ENCODE data around the gene ZCCHC13. TPM values are rescaled to one million over a fixed set of nuclear protein-coding genes. Genes with fewer than 3 reads are reported as not detected.
"Not testable (repeated sequence)": the region's sequence is repeated elsewhere in the genome, so short reads cannot be mapped to it uniquely, and the experiment has no call there.

ZCCHC13 gene
- total and polyA plus RNA-seq, 2 of the 13 experiments (the other 11 are each of a cell fraction or from before 2014, with no cell fraction given): not detected

DNA sequence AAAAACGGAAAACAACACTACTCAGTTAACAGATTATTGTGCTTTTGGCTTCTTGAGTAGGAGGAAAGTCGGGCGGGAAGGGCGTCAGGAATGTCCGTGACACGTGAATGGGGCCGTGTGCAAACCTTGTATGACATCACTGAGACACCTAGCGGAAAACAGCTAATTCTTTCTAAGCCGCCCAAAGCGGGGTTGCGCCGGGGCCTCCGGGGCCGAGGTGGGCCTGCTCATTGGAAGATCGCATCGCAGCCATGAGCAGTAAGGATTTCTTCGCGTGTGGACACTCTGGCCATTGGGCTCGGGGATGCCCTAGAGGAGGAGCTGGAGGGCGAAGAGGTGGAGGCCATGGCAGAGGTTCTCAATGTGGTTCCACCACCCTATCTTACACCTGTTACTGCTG lies at the start of gene ZCCHC13 (continued):
- TF ChIP-seq ZFP90 (CRISPR knock-in tag; IDR thresholded peaks at IDR 0.05; ENCODE audit: borderline replicate concordance): no peak
- TF ChIP-seq ZNF496 (CRISPR knock-in tag; IDR thresholded peaks at IDR 0.05; ENCODE audit: insufficient replicate concordance): no peak
- TF ChIP-seq, protein P1, sequence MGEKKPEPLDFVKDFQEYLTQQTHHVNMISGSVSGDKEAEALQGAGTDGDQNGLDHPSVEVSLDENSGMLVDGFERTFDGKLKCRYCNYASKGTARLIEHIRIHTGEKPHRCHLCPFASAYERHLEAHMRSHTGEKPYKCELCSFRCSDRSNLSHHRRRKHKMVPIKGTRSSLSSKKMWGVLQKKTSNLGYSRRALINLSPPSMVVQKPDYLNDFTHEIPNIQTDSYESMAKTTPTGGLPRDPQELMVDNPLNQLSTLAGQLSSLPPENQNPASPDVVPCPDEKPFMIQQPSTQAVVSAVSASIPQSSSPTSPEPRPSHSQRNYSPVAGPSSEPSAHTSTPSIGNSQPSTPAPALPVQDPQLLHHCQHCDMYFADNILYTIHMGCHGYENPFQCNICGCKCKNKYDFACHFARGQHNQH (CRISPR knock-in tag; IDR thresholded peaks at IDR 0.05): no peak
- TF ChIP-seq ZMAT3 (CRISPR knock-in tag; conservative IDR thresholded peaks at IDR 0.05): no peak

DNA sequence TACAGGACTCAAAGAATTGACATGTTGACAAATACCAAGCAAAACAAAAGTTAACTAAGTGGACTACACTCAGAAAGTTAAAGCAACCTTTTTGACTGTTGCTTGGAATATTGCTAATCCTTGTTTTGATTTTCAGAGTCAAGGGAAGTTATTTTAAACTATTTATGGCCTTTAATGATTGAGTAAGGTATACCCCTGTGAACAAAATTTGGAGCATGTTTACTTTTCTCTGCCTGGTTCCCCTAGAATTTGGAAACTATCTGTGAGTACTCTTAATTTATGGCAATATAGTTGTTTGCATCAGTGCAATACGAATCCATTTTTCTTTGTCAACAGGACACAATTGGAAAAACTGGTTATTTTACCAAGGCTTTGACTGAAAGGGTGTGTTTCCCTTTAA lies 45.9 kb upstream of the ZCCHC13 start:
- H4K20me1 ChIP-seq (ENCODE audit: insufficient read depth, low read length); FAIRE-seq; BruUV-seq (replicated peaks); H3K9me3 ChIP-seq (ENCODE audit: low read length); CTCF ChIA-PET (ENCODE audit: low intra/inter-chr PET ratio, low total read pairs); in situ Hi-C loops (cut with HindIII; ENCODE audit: extremely low pct_ligation_motif_present, low pct_unique_long_range_greater_than_20kb); DNase-seq (ENCODE audit: low spot score); H3K4me3 ChIP-seq (replicated peaks in 1 of 3; ENCODE audit: insufficient read depth in 1 of 3, low read depth in 2 of 3, low read length in 3 of 3); H3K27me3 ChIP-seq (ENCODE audit: control insufficient read depth in 1 of 2, insufficient read depth in 2 of 2, low read length in 2 of 2); H3K4me2 ChIP-seq (ENCODE audit: low read depth, low read length); H3K27ac ChIP-seq (ENCODE audit: extremely low read length, insufficient read depth, low read length); H3K9ac ChIP-seq (ENCODE audit: insufficient read depth, low read depth, low read length); POLR2A ChIA-PET; intact Hi-C loops (cut with micrococcal nuclease; ENCODE audit: unreplicated experiment); H3K4me1 ChIP-seq (ENCODE audit: insufficient read depth, low read length); H2AFZ ChIP-seq (ENCODE audit: low read length); ATAC-seq; H3K79me2 ChIP-seq (ENCODE audit: insufficient read depth, low read length): not testable (repeated sequence)
- H3K36me3 ChIP-seq (replicated peaks in 1 of 2; ENCODE audit: control insufficient read depth in 1 of 2, insufficient read depth in 2 of 2, low read length in 2 of 2): peaks cover 4 to 25% of the 10 kb centered on the region in 2 experiments; a peak in 3 of 5 replicates
- 100% methylated on average over 1 of the region's 1 CpG for whole genome bisulfite sequencing (ENCODE audit: low lambda C conversion rate)

- no peak for ATAC-seq
- Histone ChIP-seq H3K4me3 (replicated peaks in 1 of 3; ENCODE audit: insufficient read depth in 1 of 3, low read depth in 2 of 3, low read length in 3 of 3) (no peak overlapping the region), H4K20me1 (ENCODE audit: insufficient read depth, low read length) (no peaks in the 10 kb centered on the region), H2AFZ (ENCODE audit: low read length) (no peak overlapping the region), H3K27ac (ENCODE audit: extremely low read length, insufficient read depth, low read length) (no peak overlapping the region), H3K9ac (ENCODE audit: insufficient read depth, low read depth, low read length) (no peak overlapping the region), H3K9me3 (ENCODE audit: low read length) (no peaks in the 10 kb centered on the region), H3K27me3 (ENCODE audit: control insufficient read depth in 1 of 2, insufficient read depth in 2 of 2, low read length in 2 of 2) (no peaks in the 10 kb centered on the region), H3K79me2 (ENCODE audit: insufficient read depth, low read length) (no peaks in the 10 kb centered on the region), H3K4me2 (ENCODE audit: low read depth, low read length) (no peak overlapping the region), H3K4me1 (ENCODE audit: insufficient read depth, low read length) (no peaks in the 10 kb centered on the region), H3K36me3 (replicated peaks in 1 of 2; ENCODE audit: control insufficient read depth in 1 of 2, insufficient read depth in 2 of 2, low read length in 2 of 2) (peaks cover 4 to 25% of the 10 kb centered on the region in 2 experiments; a peak in 3 of 5 replicates)
- no peak for DNase-seq (ENCODE audit: low spot score)
- BruUV-seq (replicated peaks): no TSS peak
- POLR2A ChIA-PET: interaction anchor here (0.6 kb wide), 1 partner anchor 9 kb away, joined by 3 read pairs; no protein-coding TSS in a partner anchor
- in situ Hi-C loops (cut with HindIII; ENCODE audit: extremely low pct_ligation_motif_present, low pct_unique_long_range_greater_than_20kb) (no loop called here), intact Hi-C loops (cut with micrococcal nuclease; ENCODE audit: unreplicated experiment) (no loop called here)
- no peak for FAIRE-seq
- CTCF ChIA-PET (ENCODE audit: low intra/inter-chr PET ratio, low total read pairs): no interaction called here
- WGBS (ENCODE audit: low lambda C conversion rate): 100% methylated on average over 2 of the region's 4 CpGs
- TF ChIP-seq, protein P2, sequence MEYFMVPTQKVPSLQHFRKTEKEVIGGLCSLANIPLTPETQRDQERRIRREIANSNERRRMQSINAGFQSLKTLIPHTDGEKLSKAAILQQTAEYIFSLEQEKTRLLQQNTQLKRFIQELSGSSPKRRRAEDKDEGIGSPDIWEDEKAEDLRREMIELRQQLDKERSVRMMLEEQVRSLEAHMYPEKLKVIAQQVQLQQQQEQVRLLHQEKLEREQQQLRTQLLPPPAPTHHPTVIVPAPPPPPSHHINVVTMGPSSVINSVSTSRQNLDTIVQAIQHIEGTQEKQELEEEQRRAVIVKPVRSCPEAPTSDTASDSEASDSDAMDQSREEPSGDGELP (IDR thresholded peaks at IDR 0.05; ENCODE audit: borderline replicate concordance, low read depth): no peak
- TF ChIP-seq ZNF639 (CRISPR knock-in tag; conservative IDR thresholded peaks at IDR 0.05): no peak
- no peak for TF ChIP-seq UBTF (CRISPR knock-in tag; IDR thresholded peaks at IDR 0.05)
- TF ChIP-seq IRX3 (CRISPR knock-in tag; IDR thresholded peaks at IDR 0.05; ENCODE audit: borderline replicate concordance, low read depth): no peak
- no peak for TF ChIP-seq MXD1 (CRISPR knock-in tag; IDR thresholded peaks at IDR 0.05)
Observed at GRCh38 chrX:74259885-74260491, 44.0 kb upstream of the ZCCHC13 start.
